ENCODE results near the gene AFM. TPM values are rescaled to one million over a fixed set of nuclear protein-coding genes. Genes with fewer than 3 reads are reported as not detected.

Gene AFM
- not detected for total RNA-seq

GRCh38 chr4:73481358-73481757 lies at the start of gene AFM:
Gene AFM (plus strand): TSS chr4:73481745. CDS start chr4:73481776, 31 bp downstream.
- Histone ChIP-seq H3K4me1 (no peaks in the 10 kb centered on the region), H3K4me3 (no peak within 1 kb of the TSS), H3K36me3 (no peaks in the 10 kb centered on the region), H3K27me3 (no peaks in the 10 kb centered on the region), H3K9me3 (no peaks in the 10 kb centered on the region), H3K27ac (no peak within 1 kb of the TSS)
- intact Hi-C loops (cut with DNase I): no loop called here
- DNase-seq (ENCODE audit: extremely low spot score in 2 of 2): no peak
- TF ChIP-seq POLR2A (IDR thresholded peaks at IDR 0.05): no peak

- no peaks in the 10 kb centered on the region for H3K27me3 ChIP-seq
- no peak overlapping the region for H3K4me3 ChIP-seq
- no peak overlapping the region for H3K27ac ChIP-seq
- intact Hi-C loops (cut with DNase I): no loop called here
- H3K4me1 ChIP-seq: no peaks in the 10 kb centered on the region
- no peaks in the 10 kb centered on the region for H3K9me3 ChIP-seq
- H3K36me3 ChIP-seq: no peaks in the 10 kb centered on the region
- TF ChIP-seq POLR2A (IDR thresholded peaks at IDR 0.05) (no peak), CTCF (IDR thresholded peaks at IDR 0.05) (no peak), POLR2AphosphoS5 (IDR thresholded peaks at IDR 0.05; ENCODE audit: insufficient read depth in 1 of 2, low read depth in 1 of 2) (no peak)
- no peak for DNase-seq (ENCODE audit: extremely low spot score in 2 of 2)
These were observed 49.8 kb upstream of the AFM start for GRCh38 chr4:73431813-73432168.

- Histone ChIP-seq H3K27me3 (no peaks in the 10 kb centered on the region), H3K4me3 (no peak overlapping the region), H3K27ac (no peak overlapping the region), H3K9me3 (no peaks in the 10 kb centered on the region), H3K4me1 (no peaks in the 10 kb centered on the region), H3K36me3 (no peaks in the 10 kb centered on the region)
- DNase-seq (ENCODE audit: extremely low spot score in 2 of 2): no peak
- no peak for TF ChIP-seq POLR2A (IDR thresholded peaks at IDR 0.05)
- TF ChIP-seq CTCF (IDR thresholded peaks at IDR 0.05): no peak
- TF ChIP-seq POLR2AphosphoS5 (IDR thresholded peaks at IDR 0.05; ENCODE audit: insufficient read depth in 1 of 2, low read depth in 1 of 2): no peak
- intact Hi-C loops (cut with DNase I): no loop called here
These were observed 49.2 kb upstream of the AFM start for GRCh38 chr4:73432169-73433000.

GRCh38 chr4:73433140-73433539 lies 48.4 kb upstream of the AFM start:
- Histone ChIP-seq H3K4me3 (no peak overlapping the region), H3K27ac (no peak overlapping the region), H3K27me3 (no peaks in the 10 kb centered on the region), H3K4me1 (no peaks in the 10 kb centered on the region), H3K36me3 (no peaks in the 10 kb centered on the region), H3K9me3 (no peaks in the 10 kb centered on the region)
- DNase-seq (ENCODE audit: extremely low spot score in 2 of 2): no peak
- intact Hi-C loops (cut with DNase I): no loop called here
- TF ChIP-seq CTCF (IDR thresholded peaks at IDR 0.05): no peak
- TF ChIP-seq POLR2AphosphoS5 (IDR thresholded peaks at IDR 0.05; ENCODE audit: insufficient read depth in 1 of 2, low read depth in 1 of 2): no peak
- no peak for TF ChIP-seq POLR2A (IDR thresholded peaks at IDR 0.05)

GRCh38 chr4:73434311-73434710 lies 47.2 kb upstream of the AFM start:
- TF ChIP-seq POLR2A (IDR thresholded peaks at IDR 0.05) (no peak), CTCF (IDR thresholded peaks at IDR 0.05) (no peak), POLR2AphosphoS5 (IDR thresholded peaks at IDR 0.05; ENCODE audit: insufficient read depth in 1 of 2, low read depth in 1 of 2) (no peak)
- H3K9me3 ChIP-seq: no peaks in the 10 kb centered on the region
- H3K27ac ChIP-seq: no peak overlapping the region
- no peaks in the 10 kb centered on the region for H3K4me1 ChIP-seq
- no peak for DNase-seq (ENCODE audit: extremely low spot score in 2 of 2)
- H3K27me3 ChIP-seq: no peaks in the 10 kb centered on the region
- intact Hi-C loops (cut with DNase I): no loop called here
- H3K36me3 ChIP-seq: no peaks in the 10 kb centered on the region
- H3K4me3 ChIP-seq: no peak overlapping the region
